ENCODE results near the gene MRPL23.

DNA sequence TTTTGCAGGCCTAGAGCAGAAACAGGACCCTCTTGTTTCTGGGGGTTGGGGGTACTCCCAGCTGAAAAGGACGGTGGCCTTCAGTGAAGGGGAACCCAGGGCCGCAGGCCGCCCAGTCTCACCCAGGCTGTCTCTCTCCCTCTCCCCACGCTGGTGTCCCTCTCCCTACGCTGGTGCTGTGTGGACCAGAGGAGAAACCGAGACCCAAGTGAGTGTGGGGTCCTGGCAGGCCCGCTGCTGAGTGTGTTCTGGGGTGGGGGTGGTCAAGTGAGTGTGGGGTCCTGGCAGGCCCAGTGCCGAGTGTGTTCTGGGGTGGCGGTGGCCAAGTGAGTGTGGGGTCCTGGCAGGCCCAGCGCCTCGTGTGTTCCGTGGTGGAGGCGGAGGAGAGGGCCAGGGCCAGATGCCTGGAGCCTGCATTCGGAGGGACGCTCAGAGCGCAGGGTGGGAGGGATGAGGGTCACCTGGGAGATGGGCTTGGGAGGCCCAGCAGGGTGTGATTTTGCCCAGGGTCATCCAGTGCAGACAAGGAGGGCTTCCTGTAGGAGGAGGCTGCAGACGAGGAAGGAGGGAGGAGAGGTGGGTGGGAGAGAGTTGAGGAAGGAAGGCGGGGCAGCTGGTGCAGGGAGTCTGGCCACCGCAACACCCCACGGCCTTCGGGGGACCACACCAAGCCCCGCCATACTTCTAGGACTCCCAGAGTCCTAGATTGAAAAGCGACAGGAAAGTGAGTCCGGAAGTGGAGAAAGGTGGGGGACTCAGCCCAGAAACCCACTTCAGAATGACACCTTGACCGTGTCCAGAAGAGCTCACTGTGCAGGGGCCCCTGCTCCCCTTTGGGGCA is 17.3 kb upstream of the MRPL23 start:
- TF ChIP-seq, protein P1, sequence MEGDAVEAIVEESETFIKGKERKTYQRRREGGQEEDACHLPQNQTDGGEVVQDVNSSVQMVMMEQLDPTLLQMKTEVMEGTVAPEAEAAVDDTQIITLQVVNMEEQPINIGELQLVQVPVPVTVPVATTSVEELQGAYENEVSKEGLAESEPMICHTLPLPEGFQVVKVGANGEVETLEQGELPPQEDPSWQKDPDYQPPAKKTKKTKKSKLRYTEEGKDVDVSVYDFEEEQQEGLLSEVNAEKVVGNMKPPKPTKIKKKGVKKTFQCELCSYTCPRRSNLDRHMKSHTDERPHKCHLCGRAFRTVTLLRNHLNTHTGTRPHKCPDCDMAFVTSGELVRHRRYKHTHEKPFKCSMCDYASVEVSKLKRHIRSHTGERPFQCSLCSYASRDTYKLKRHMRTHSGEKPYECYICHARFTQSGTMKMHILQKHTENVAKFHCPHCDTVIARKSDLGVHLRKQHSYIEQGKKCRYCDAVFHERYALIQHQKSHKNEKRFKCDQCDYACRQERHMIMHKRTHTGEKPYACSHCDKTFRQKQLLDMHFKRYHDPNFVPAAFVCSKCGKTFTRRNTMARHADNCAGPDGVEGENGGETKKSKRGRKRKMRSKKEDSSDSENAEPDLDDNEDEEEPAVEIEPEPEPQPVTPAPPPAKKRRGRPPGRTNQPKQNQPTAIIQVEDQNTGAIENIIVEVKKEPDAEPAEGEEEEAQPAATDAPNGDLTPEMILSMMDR (IDR thresholded peaks at IDR 0.05; ENCODE audit: poor library complexity) = no peak
- TF ChIP-seq EZH2 (IDR thresholded peaks at IDR 0.05; ENCODE audit: borderline replicate concordance) (no peak), EZH2phosphoT487 (IDR thresholded peaks at IDR 0.05; ENCODE audit: low read depth, severe bottlenecking, unreplicated experiment) (no peak)

All from hepatocyte (in vitro differentiated cells).